Astrocyte (in vitro differentiated cells and primary cell): ENCODE measurements around the gene CIAO3. TPM values are rescaled to one million over a fixed set of nuclear protein-coding genes. Genes with fewer than 3 reads are reported as not detected.

Experiments used
- DNase-seq: peaks from one replicate; pipeline ENCODE4 v3.0.0-alpha.2; 2010; ENCODE audit warnings: low read depth
- FAIRE-seq: peaks from 2 replicates; lab custom pipeline; 2011; peaks lifted over from hg19 to GRCh38; lab: Jason Lieb, UNC
- H2AFZ ChIP-seq: 2 replicates; pipeline ENCODE4 v1.6.0; 2012; ENCODE audit warnings: low read depth, low read length, inconsistent platforms
- H3K27ac ChIP-seq: 2 replicates; pipeline ENCODE4 v1.5.1; 2011; ENCODE audit warnings: low read depth, low read length, inconsistent platforms
- H3K27me3 ChIP-seq: 2 replicates; pipeline ENCODE4 v1.6.0; 2011; ENCODE audit warnings: low read length, inconsistent platforms; ENCODE audit not compliant: insufficient read depth
- H3K36me3 ChIP-seq: 2 replicates; pipeline ENCODE4 v1.5.1; 2011; ENCODE audit warnings: low read length, inconsistent platforms; ENCODE audit not compliant: insufficient read depth
- H3K4me1 ChIP-seq: 2 replicates; pipeline ENCODE4 v1.5.1; 2011; ENCODE audit warnings: low read length, inconsistent platforms; ENCODE audit not compliant: insufficient read depth
- H3K4me2 ChIP-seq: 2 replicates; pipeline ENCODE4 v1.6.0; 2012; ENCODE audit warnings: low read length, inconsistent platforms
- H3K4me3 ChIP-seq: 2 replicates; pipeline ENCODE4 v1.5.1; 2011; ENCODE audit warnings: low read depth, mild to moderate bottlenecking, low read length, inconsistent platforms; ENCODE audit not compliant: insufficient read depth
- H3K79me2 ChIP-seq: 2 replicates; pipeline ENCODE4 v1.6.0; 2012; ENCODE audit warnings: mild to moderate bottlenecking, low read length, inconsistent platforms; ENCODE audit not compliant: insufficient read depth
- H3K9ac ChIP-seq: 2 replicates; pipeline ENCODE4 v1.6.0; 2012; ENCODE audit warnings: mild to moderate bottlenecking, low read length, inconsistent platforms
- H3K9me3 ChIP-seq: 2 replicates; pipeline ENCODE4 v1.5.1; 2012; ENCODE audit warnings: low read depth, mild to moderate bottlenecking, low read length, inconsistent platforms; ENCODE audit not compliant: insufficient read depth
- H4K20me1 ChIP-seq: 2 replicates; pipeline ENCODE4 v1.6.0; 2012; ENCODE audit warnings: low read length, inconsistent platforms; ENCODE audit not compliant: insufficient read depth
- H3K27ac Mint-ChIP-seq: one replicate; pipeline ENCODE4 v1.8.0; 2021; ENCODE audit warnings: mild to moderate bottlenecking, mixed read lengths; ENCODE audit not compliant: unreplicated experiment
- H3K27me3 Mint-ChIP-seq: one replicate; pipeline ENCODE4 v1.8.0; 2021; ENCODE audit warnings: low read depth, mixed read lengths; ENCODE audit not compliant: unreplicated experiment
- H3K36me3 Mint-ChIP-seq: one replicate; pipeline ENCODE4 v1.8.0; 2021; ENCODE audit warnings: low read depth, mixed read lengths; ENCODE audit not compliant: unreplicated experiment
- H3K4me1 Mint-ChIP-seq: one replicate; pipeline ENCODE4 v1.8.0; 2021; ENCODE audit warnings: low read depth, mixed read lengths; ENCODE audit not compliant: unreplicated experiment
- H3K4me3 Mint-ChIP-seq: one replicate; pipeline ENCODE4 v1.8.0; 2021; ENCODE audit warnings: mild to moderate bottlenecking, moderate library complexity, mixed read lengths; ENCODE audit not compliant: unreplicated experiment
- H3K9me3 Mint-ChIP-seq: one replicate; pipeline ENCODE4 v1.8.0; 2021; ENCODE audit warnings: mild to moderate bottlenecking, mixed read lengths; ENCODE audit not compliant: unreplicated experiment
- CTCF ChIP-seq: IDR thresholded peaks from 2 replicates; pipeline ENCODE4 v1.5.1; 2011; ENCODE audit warnings: low read depth, mild to moderate bottlenecking, inconsistent platforms, low read length, moderate library complexity; ENCODE audit not compliant: insufficient read depth
- EZH2 ChIP-seq: IDR thresholded peaks from 2 replicates; pipeline ENCODE4 v1.6.1; 2012; ENCODE audit warnings: mild to moderate bottlenecking, low read length, inconsistent platforms; ENCODE audit not compliant: insufficient read depth
- total RNA-seq: library from RNA; stranded (reverse); gene quantifications from 2 replicates; pipeline ENCODE4 v1.2.1, GENCODE V29; 2021

CIAO3 gene
- total RNA-seq, 1 donor from 2014 or later, result 19.6 TPM

- Mint-ChIP-seq H3K4me3 (no peak overlapping the region), H3K9me3 (no peaks in the 10 kb centered on the region), H3K27me3 (peaks cover 9% of the 10 kb centered on the region), H3K27ac (no peak overlapping the region), H3K36me3 (no peaks in the 10 kb centered on the region), H3K4me1 (peaks cover 4% of the 10 kb centered on the region)
- peaks cover 14% of the 10 kb centered on the region for H3K4me1 ChIP-seq
- H3K27ac ChIP-seq, result no peak overlapping the region
- peaks cover 19% of the 10 kb centered on the region for H4K20me1 ChIP-seq
- TF ChIP-seq EZH2 (no peak), CTCF (no peak)
- H3K27me3 ChIP-seq, result no peaks in the 10 kb centered on the region
- DNase-seq (no peak), FAIRE-seq (no peak)
- H3K9me3 ChIP-seq, result no peaks in the 10 kb centered on the region
- no peak overlapping the region for H2AFZ ChIP-seq
- H3K79me2 ChIP-seq, result peaks cover 6% of the 10 kb centered on the region
- no peaks in the 10 kb centered on the region for H3K36me3 ChIP-seq
- H3K4me2 ChIP-seq, result no peak overlapping the region
- no peak overlapping the region for H3K4me3 ChIP-seq
- H3K9ac ChIP-seq, result no peak overlapping the region
These were observed 40.7 kb upstream of the CIAO3 start for GRCh38 chr16:781346-782010.

GRCh38 chr16:780296-780695 is 39.5 kb upstream of the CIAO3 start:
- TF ChIP-seq CTCF (no peak), EZH2 (no peak)
- no peak overlapping the region for H3K4me3 Mint-ChIP-seq
- no peaks in the 10 kb centered on the region for H3K9me3 Mint-ChIP-seq

GRCh38 chr16:779561-779960 is 38.8 kb upstream of the CIAO3 start:
- no peak for DNase-seq
- Histone ChIP-seq H3K9ac (no peak overlapping the region), H3K4me1 (peaks cover 14% of the 10 kb centered on the region), H3K79me2 (no peaks in the 10 kb centered on the region), H2AFZ (no peak overlapping the region), H4K20me1 (peaks cover 1% of the 10 kb centered on the region), H3K27me3 (no peaks in the 10 kb centered on the region), H3K4me3 (no peak overlapping the region), H3K27ac (no peak overlapping the region), H3K36me3 (no peaks in the 10 kb centered on the region), H3K4me2 (no peak overlapping the region), H3K9me3 (no peaks in the 10 kb centered on the region)
- FAIRE-seq, result no peak
- Mint-ChIP-seq H3K27ac (no peak overlapping the region), H3K36me3 (no peaks in the 10 kb centered on the region), H3K27me3 (peaks cover 9% of the 10 kb centered on the region), H3K4me3 (no peak overlapping the region), H3K9me3 (no peaks in the 10 kb centered on the region), H3K4me1 (peaks cover 4% of the 10 kb centered on the region)
- TF ChIP-seq EZH2 (no peak), CTCF (no peak)

More at GRCh38 chr16:780296-780695, 39.5 kb upstream of the CIAO3 start:
- no peak overlapping the region for H3K27ac Mint-ChIP-seq
- H3K79me2 ChIP-seq, result no peaks in the 10 kb centered on the region
- no peaks in the 10 kb centered on the region for H3K27me3 ChIP-seq
- no peaks in the 10 kb centered on the region for H3K9me3 ChIP-seq
- H4K20me1 ChIP-seq, result peaks cover 8% of the 10 kb centered on the region
- H3K4me2 ChIP-seq, result no peak overlapping the region
- no peaks in the 10 kb centered on the region for H3K36me3 Mint-ChIP-seq
- FAIRE-seq (no peak), DNase-seq (no peak)
- H3K4me1 ChIP-seq, result peaks cover 14% of the 10 kb centered on the region
- no peak overlapping the region for H2AFZ ChIP-seq
- H3K27me3 Mint-ChIP-seq, result peaks cover 9% of the 10 kb centered on the region
- peaks cover 4% of the 10 kb centered on the region for H3K4me1 Mint-ChIP-seq
- no peaks in the 10 kb centered on the region for H3K36me3 ChIP-seq
- H3K9ac ChIP-seq, result no peak overlapping the region
- H3K4me3 ChIP-seq, result no peak overlapping the region
- H3K27ac ChIP-seq, result no peak overlapping the region
